Muscle of arm (tissue), 12 donors: ENCODE measurements around the gene GSG1L. TPM values are rescaled to one million over a fixed set of nuclear protein-coding genes. Genes with fewer than 3 reads are reported as not detected.

Experiments
- DNase-seq: peaks from one replicate; pipeline ENCODE4 v3.0.0-alpha.2; 2013
- polyA plus RNA-seq, 12 donors: library from polyadenylated mRNA; unstranded; fragments of 120-200 nt; gene quantifications; one replicate each; pipeline ENCODE4 v1.2.1, GENCODE V29; 2013; ENCODE audit not compliant: insufficient read length in 12 of 12

Gene GSG1L
- polyA plus RNA-seq, 12 donors = 1.6 to 2.9 (median 2.0) TPM; not detected in 2

GRCh38 chr16:28064706-28065249, 1.3 kb upstream of the GSG1L start:
- no peak for DNase-seq

GRCh38 chr16:28064150-28064549, 636 bp upstream of the GSG1L start:
- no peak for DNase-seq

GRCh38 chr16:28062847-28063521, 530 bp downstream of the GSG1L start:
- DNase-seq = no peak

- no peak for DNase-seq
Measured at GRCh38 chr16:28062261-28062846, 1.2 kb downstream of the GSG1L start.

- DNase-seq = no peak
Measured at GRCh38 chr16:28061352-28062101, 2.0 kb downstream of the GSG1L start.

GRCh38 chr16:28059841-28060575, 3.5 kb downstream of the GSG1L start:
- no peak for DNase-seq

GRCh38 chr16:28058839-28059589, 4.5 kb downstream of the GSG1L start:
- no peak for DNase-seq

- no peak for DNase-seq
Measured at GRCh38 chr16:28057949-28058348, 5.6 kb downstream of the GSG1L start.

GRCh38 chr16:28053461-28053860, 10.1 kb downstream of the GSG1L start:
- no peak for DNase-seq

GRCh38 chr16:28052274-28053128, 11.0 kb downstream of the GSG1L start:
- no peak for DNase-seq

- DNase-seq = no peak
Measured at GRCh38 chr16:28051486-28051885, 12.0 kb downstream of the GSG1L start.

- no peak for DNase-seq
Measured at GRCh38 chr16:28042811-28043210, 20.7 kb downstream of the GSG1L start.

GRCh38 chr16:28041615-28042014, 21.9 kb downstream of the GSG1L start:
- DNase-seq = no peak

- DNase-seq = no peak
Measured at GRCh38 chr16:28040039-28040438, 23.5 kb downstream of the GSG1L start.

GRCh38 chr16:28039493-28039892, 24.0 kb downstream of the GSG1L start:
- no peak for DNase-seq

- DNase-seq = no peak
Measured at GRCh38 chr16:28038409-28038808, 25.1 kb downstream of the GSG1L start.

GRCh38 chr16:28035866-28036393, 27.6 kb downstream of the GSG1L start:
- no peak for DNase-seq

GRCh38 chr16:28033870-28034269, 29.6 kb downstream of the GSG1L start:
- no peak for DNase-seq

GRCh38 chr16:28029387-28030002, 34.0 kb downstream of the GSG1L start:
- DNase-seq = no peak

GRCh38 chr16:28027055-28027454, 36.5 kb downstream of the GSG1L start:
- no peak for DNase-seq
